Mammary epithelial cell (primary cell): ENCODE data around the gene DCDC2C.

ENCODE experiments used
- EZH2 ChIP-seq: IDR thresholded peaks from 2 replicates; pipeline ENCODE4 v1.6.1; 2012; ENCODE audit warnings: low read length, inconsistent platforms, borderline replicate concordance
- TF ChIP-seq, protein P1 (sequence below), 2 donors: IDR thresholded peaks in 1 of 2; conservative IDR thresholded peaks in 1 of 2; 2 replicates each; pipeline ENCODE4 v1.5.1; 2011 to 2012; ENCODE audit warnings: inconsistent platforms in 2 of 2, low read length in 2 of 2, mild to moderate bottlenecking in 2 of 2, control low read depth in 1 of 2, low read depth in 1 of 2; ENCODE audit not compliant: insufficient read depth in 1 of 2; ENCODE audit errors: extremely low read depth in 1 of 2

DNA sequence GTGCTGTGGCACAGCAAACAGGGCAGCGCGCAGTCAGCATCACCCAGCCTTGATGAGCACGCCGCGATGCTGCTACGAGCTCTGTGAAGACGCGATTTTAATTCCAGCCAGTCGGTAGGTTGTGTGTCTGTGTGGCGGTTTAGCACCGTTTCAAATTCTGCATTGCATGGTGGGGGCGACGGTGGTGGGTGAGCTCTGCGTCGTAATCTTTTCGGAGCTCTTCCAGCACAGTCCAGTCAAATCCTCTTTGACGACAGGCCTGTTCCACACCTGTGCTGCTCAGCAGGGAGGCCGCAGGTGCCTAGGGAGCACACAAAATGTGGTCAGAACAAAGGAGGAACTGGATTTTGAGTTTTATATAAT, 36.8 kb upstream of the DCDC2C start:
- TF ChIP-seq, protein P1, sequence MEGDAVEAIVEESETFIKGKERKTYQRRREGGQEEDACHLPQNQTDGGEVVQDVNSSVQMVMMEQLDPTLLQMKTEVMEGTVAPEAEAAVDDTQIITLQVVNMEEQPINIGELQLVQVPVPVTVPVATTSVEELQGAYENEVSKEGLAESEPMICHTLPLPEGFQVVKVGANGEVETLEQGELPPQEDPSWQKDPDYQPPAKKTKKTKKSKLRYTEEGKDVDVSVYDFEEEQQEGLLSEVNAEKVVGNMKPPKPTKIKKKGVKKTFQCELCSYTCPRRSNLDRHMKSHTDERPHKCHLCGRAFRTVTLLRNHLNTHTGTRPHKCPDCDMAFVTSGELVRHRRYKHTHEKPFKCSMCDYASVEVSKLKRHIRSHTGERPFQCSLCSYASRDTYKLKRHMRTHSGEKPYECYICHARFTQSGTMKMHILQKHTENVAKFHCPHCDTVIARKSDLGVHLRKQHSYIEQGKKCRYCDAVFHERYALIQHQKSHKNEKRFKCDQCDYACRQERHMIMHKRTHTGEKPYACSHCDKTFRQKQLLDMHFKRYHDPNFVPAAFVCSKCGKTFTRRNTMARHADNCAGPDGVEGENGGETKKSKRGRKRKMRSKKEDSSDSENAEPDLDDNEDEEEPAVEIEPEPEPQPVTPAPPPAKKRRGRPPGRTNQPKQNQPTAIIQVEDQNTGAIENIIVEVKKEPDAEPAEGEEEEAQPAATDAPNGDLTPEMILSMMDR (conservative IDR thresholded peaks at IDR 0.05 in 1 of 2, IDR thresholded peaks at IDR 0.05 in 1 of 2; ENCODE audit: extremely low read depth in 1 of 2, insufficient read depth in 1 of 2, low read depth in 1 of 2, low read length in 2 of 2) = no peak
- TF ChIP-seq EZH2 = no peak
